GM12891 (cell line): ENCODE measurements around the gene IRAK1.

ENCODE experiments used
- PAX5 ChIP-seq: IDR thresholded peaks from 2 replicates; pipeline ENCODE4 v1.6.1; 2011; ENCODE audit warnings: low read length, moderate library complexity, mild to moderate bottlenecking; ENCODE audit not compliant: insufficient read depth, severe bottlenecking
- POLR2A ChIP-seq: IDR thresholded peaks from 2 replicates; pipeline ENCODE4 v1.6.1; 2011; ENCODE audit warnings: low read depth, low read length, control low read depth
- POLR2AphosphoS5 ChIP-seq: IDR thresholded peaks from 2 replicates; pipeline ENCODE4 v1.6.1; 2011; ENCODE audit warnings: low read depth, low read length, control low read depth
- POU2F2 ChIP-seq: IDR thresholded peaks from 2 replicates; pipeline ENCODE4 v1.6.1; 2011; ENCODE audit warnings: low read depth, mild to moderate bottlenecking, control low read depth, low read length, moderate library complexity
- SPI1 ChIP-seq: IDR thresholded peaks from 2 replicates; pipeline ENCODE4 v1.6.1; 2011; ENCODE audit warnings: low read depth, low read length, control low read depth
- TAF1 ChIP-seq: IDR thresholded peaks from 2 replicates; pipeline ENCODE4 v1.6.1; 2011; ENCODE audit warnings: low read depth, low read length, control low read depth

GRCh38 chrX:153991013-153991580 is 28.6 kb downstream of the IRAK1 start:
- TF ChIP-seq TAF1 (no peak), POLR2AphosphoS5 (no peak), POLR2A (no peak), POU2F2 (no peak), PAX5 (no peak), SPI1 (no peak)
